HG02571 (cell line): Measurements from ENCODE around the gene NIT2.
"Not testable (repeated sequence)": the region's sequence is repeated elsewhere in the genome, so short reads cannot be mapped to it uniquely, and the experiment has no call there.

Experiments
- ATAC-seq: cut with Tn5 transposase; IDR thresholded peaks from one replicate; pipeline ENCODE4 v1.9.1; 2021; ENCODE audit warnings: mild to moderate bottlenecking, moderate library complexity; ENCODE audit not compliant: unreplicated experiment

The NIT2 gene, protein sequence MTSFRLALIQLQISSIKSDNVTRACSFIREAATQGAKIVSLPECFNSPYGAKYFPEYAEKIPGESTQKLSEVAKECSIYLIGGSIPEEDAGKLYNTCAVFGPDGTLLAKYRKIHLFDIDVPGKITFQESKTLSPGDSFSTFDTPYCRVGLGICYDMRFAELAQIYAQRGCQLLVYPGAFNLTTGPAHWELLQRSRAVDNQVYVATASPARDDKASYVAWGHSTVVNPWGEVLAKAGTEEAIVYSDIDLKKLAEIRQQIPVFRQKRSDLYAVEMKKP

DNA sequence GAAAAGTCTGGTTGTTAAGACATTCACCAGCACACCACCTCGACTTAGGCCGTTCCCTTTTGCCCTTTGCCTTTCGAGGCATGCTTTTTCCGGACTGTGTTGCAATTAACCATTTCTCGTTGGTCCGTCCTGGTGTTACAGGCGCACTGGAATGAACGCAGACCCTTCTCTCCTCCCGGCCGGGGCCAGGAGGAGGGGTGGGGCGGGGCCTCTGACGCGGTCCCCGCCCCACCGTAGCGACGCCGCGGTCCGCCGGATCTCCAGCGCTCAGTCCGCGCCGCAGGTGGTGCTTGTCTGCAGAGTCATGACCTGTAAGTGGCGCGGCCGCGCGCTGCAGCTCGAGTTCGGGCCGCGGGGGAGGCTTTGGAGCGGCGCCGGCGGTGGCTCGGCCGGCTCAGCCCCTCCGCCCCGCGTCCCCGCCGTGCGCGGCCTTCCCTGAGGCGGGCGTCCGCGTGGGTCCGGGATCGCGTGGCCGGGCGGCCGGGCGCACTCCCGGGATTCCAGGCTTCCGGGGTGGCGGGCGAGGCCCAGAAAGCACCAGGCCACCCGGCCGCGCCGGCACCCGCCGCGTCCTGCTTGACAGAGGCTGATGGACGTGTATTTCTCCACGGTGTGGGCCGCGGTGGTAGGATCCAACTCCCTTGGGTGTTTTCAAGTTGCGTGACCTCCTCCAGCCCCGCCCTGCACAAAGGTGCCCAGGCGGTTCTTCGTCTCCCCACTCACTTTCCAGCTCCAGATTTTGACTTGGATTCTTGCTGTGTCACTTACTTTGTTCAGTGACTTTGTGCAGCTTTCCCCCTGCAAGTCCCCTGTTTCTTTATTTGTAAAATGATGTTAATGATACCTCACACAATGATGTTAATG lies at the start of gene NIT2:
NIT2 (plus strand) TSS at position 270 of the 864 bp plus-strand sequence; CDS start at position 305, 35 bp downstream.
- ATAC-seq, result peak; percentile 91

GRCh38 chr3:100288288-100288894 lies 46.2 kb upstream of the NIT2 start:
- ATAC-seq, result no peak

- ATAC-seq, result no peak
Measured at GRCh38 chr3:100289339-100289738, 45.2 kb upstream of the NIT2 start.

- no peak for ATAC-seq
Measured at GRCh38 chr3:100295089-100295488, 39.5 kb upstream of the NIT2 start.

GRCh38 chr3:100297784-100298183 lies 36.8 kb upstream of the NIT2 start:
- no peak for ATAC-seq

DNA sequence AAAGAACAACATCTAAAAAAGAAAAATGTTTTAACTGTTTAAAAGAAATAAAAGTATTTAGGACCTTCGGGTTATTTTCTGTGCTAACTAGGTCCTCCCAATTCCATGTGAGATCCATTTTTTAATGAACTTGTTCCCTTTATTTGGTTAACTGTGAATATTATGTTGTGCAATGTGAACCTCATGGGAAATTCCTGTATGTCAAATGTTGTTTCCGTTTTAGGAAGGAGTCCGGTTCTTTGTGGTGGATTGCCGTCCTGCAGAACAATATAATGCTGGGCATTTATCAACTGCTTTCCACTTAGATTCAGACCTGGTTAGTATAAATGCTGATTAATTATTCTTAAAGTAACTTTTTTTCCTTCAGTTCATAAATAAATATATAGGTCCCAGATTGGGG lies 35.5 kb upstream of the NIT2 start:
- no peak for ATAC-seq

GRCh38 chr3:100306695-100307094 lies 27.9 kb upstream of the NIT2 start:
- ATAC-seq, result no peak

DNA sequence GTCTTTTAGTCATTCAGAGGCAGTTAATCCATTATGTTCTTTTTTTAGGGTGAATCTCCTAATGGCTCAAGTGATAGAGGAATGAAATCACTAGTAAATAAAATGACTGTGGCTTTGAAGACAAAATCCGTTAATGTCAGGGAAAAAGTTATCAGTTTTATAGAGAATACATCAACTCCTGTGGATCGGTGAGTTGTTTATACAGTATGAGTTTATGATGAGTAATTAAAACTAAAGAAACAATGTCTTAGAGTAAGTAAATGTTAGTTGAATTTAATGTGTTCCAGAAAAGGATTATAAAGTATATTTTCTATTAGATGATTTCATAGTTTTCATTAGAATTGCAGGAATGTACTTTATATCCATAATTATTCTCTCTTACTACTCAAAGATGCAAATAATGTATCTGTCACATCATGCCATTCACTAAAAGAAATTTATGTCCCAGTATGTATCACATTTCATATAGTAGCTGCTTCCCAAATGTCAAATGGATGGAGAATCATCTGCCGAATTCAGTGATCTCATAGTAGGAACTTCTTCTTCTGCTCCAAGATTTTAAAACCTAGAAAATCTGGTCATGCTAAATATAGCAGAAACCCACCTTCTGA lies 24.1 kb upstream of the NIT2 start:
- ATAC-seq, result no peak

DNA sequence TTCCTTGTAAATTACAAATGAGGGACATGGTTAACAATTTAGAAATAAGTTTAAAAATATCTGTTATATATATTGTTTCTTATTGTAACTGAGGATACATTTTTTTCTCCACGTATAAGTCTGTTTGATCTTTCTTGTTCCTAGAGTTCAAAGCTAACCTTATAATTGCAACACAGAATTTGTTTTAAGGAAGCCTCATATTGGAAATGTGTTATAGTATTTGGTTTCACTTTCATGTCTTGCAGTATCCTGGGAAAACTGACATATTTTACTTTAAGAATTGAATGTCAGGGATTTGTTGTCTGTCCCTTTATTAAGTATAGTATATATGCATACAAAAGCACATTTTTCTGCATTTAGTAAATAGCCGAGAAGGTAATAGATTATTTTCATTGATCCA lies 23.5 kb upstream of the NIT2 start:
- no peak for ATAC-seq

DNA sequence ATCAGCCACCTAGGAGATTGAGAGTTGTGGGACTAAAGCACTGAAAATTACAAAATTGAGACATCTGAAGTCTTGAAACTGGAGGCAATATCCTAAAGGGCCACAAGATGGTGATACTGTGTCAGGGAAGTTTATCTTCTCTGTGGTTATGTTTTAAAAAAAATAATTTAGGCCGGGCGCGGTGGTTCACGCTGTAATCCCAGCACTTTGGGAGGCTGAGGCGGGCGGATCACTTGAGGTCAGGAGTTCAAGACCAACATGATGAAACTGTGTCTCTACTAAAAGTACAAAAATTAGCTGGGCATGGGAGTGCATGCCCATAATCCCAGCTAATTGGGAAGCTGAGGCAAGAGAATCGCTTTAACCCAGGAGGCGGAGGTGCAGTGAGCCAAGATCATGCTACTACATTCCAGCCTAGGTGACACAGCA lies 17.9 kb upstream of the NIT2 start:
- peak; percentile 59 for ATAC-seq

DNA sequence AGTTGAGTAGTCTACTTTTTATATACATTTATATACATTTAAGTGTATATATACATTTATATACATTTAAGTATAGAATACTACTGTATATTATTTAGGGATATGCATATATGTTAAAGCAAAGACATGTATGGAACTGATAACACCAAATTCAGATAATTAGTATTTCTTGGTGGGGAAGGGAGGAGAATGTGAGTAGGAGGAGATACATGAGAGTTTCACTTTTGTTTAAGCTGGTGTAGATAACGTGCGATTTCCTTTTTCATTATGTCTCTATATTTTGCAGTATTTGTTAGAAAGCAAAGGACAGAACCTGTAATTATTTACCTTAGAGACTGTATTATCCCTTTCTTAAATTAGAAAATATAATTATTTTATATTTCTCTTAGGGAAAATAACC lies 16.6 kb upstream of the NIT2 start:
- ATAC-seq, result no peak

- ATAC-seq, result no peak
Measured at GRCh38 chr3:100319951-100320350, 14.6 kb upstream of the NIT2 start.

DNA sequence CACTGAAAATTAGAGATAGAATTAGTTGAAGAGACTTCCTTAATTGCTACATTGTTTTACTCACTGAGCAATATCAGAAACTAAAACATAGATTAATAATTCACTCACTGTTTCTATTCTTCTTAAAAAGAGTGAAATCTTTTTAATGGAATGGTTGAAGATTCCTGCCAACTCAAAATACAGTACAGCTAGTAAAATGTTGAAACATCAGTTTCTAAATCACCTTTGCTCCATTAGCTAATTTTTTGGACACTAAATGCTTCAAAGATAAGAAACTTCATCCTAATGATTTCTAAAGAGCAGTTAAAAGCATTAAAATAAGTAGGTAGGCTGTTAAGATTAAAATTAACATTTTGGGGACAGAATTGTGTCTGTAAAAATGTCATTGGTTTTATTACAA lies 10.5 kb upstream of the NIT2 start:
- ATAC-seq, result no peak

DNA sequence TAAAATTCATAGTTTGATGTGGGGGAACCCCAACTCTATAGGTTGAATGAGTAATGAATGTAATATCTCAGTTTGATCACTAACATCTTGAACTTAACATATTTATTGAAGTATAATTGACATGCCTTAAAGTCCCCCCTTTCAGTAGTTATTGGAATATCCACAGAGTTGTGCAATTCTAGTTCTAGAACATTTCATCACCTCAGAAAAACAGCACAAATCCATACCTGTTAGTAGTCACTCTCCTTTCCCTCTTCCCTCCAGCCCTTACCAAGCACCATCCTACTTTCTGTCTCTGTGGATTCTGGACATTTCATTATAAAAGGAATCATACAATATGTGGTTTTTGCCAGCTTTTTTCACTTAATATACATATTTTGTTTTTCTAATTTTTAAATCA lies 8.7 kb upstream of the NIT2 start:
- no peak for ATAC-seq

GRCh38 chr3:100327377-100327776 lies 7.2 kb upstream of the NIT2 start:
- not testable (repeated sequence) for ATAC-seq

DNA sequence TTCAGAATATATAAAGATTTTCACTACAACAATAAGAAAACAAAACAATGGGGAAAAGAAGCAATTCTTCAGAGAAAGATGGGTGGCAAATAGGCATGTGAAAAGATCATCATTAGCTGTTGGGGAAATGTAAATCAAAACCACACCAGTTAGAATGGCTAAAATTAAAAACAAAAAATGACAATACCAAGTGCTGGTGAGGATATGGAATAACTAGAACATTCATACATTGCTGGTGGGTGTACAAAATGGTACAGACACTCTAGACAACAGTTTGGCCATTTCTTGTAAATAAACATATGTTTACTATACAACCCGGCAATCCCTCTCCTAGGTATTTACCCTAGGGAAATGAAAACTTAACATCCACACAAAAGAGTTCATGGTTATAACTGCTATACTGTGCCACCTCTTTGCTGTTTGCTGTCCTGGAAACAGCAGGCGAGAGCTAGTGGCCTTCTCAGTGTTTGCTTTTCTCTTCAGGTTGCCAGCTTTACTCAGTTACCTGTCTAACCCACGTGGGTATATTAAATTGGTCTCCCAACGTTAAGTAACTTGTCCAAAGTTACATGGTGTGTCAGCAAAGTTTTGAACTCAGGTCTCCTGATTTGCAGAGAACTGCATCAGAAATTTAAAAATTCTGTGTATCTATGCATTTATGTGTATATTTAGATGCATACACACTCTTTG lies 4.6 kb upstream of the NIT2 start:
- no peak for ATAC-seq

GRCh38 chr3:100330651-100331050 lies 3.9 kb upstream of the NIT2 start:
- ATAC-seq, result no peak

GRCh38 chr3:100331660-100332059 lies 2.9 kb upstream of the NIT2 start:
- ATAC-seq, result no peak

DNA sequence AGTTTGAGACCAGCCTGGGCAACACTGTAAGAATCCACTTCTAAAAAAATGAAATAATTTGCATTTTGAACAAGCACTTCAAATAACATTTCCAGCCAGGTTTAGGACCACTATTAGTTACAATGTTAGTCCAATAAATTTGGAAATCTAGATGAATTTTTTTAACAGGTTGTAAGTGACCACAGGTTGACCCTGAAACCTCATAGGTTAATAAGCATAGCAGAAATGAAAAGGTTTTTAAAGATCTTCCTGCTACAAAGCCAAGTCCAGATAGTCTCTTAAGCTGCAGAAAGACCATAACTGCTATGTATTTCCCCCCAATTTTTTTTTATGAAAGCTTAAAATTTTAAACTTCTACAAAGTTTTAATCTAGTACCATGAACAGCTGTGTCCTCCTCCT lies 1.5 kb upstream of the NIT2 start:
- ATAC-seq, result no peak

- peak; percentile 9 for ATAC-seq
Measured at GRCh38 chr3:100333970-100334487, 528 bp upstream of the NIT2 start.

DNA sequence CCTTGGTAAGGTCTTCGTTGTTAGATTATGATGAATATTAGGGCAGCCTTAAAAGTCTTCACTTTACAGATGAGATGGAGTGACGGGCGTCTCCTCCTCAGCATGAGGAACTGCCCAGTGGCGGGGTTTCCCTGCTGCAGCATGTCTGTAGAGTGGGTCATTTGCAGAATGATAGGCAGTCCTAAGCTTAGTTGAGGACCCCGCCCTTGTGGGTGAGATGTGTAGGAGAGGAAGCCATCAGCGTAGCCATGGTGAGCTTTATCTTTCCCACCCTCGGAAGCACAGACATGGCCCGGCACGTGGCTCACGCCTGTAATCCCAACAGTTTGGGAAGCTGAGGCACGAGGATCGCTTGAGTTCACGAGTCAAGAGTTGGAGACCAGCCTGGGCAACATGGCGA lies 877 bp downstream of the NIT2 start:
- ATAC-seq, result peak; percentile 52
